Ramos (cell line): ENCODE results near the gene INKA2.

Source experiments
- in situ Hi-C: fragments of 300-500 bp; cut with MboI; formaldehyde crosslinking; loops from one replicate; pipeline ENCODE4 v1.14.3; 2022; ENCODE audit warnings: low sequenced_read_pairs; ENCODE audit not compliant: unreplicated experiment

INKA2 gene

DNA sequence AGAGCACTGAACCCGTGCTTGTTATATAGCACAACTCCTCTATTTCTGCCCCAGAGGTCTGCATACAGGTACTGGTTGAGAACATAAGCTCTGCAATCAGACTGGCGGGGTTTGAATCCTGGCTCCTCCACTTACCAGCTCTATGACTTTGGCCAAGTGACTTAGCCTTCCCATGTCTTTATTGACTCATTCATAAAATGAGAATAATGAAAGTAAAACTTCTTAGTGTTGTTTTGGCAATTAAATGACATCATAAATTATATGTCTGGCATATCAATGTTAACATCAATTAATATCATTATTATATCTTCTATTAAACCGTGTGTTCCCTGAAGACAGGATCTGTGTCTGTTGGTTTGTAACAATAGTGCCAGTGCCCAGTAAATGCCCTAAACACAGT is 4.3 kb downstream of the INKA2 start:
- in situ Hi-C loops, result no loop called here

DNA sequence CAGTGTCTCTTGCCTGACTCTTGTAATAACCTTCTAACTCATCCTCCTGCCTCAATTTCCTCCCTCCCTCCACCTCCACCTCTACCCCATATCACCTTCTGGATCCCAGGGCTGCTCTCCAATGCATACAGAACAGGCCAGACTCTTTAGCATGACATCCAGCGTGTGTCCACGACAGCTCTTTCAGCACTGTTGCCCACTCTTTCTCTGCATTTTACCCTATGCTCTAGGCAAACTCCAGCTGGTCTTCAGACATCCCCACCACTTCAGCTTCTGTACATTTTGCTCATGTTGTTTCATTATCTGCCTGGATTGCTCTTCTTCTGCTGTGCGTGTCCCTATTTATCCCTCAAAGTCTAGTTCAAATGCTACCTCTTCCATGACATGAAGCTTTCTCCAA is 4.8 kb downstream of the INKA2 start:
- in situ Hi-C loops, result no loop called here

- in situ Hi-C loops, result no loop called here
Observed at GRCh38 chr1:111733992-111734341, 5.2 kb downstream of the INKA2 start.

DNA sequence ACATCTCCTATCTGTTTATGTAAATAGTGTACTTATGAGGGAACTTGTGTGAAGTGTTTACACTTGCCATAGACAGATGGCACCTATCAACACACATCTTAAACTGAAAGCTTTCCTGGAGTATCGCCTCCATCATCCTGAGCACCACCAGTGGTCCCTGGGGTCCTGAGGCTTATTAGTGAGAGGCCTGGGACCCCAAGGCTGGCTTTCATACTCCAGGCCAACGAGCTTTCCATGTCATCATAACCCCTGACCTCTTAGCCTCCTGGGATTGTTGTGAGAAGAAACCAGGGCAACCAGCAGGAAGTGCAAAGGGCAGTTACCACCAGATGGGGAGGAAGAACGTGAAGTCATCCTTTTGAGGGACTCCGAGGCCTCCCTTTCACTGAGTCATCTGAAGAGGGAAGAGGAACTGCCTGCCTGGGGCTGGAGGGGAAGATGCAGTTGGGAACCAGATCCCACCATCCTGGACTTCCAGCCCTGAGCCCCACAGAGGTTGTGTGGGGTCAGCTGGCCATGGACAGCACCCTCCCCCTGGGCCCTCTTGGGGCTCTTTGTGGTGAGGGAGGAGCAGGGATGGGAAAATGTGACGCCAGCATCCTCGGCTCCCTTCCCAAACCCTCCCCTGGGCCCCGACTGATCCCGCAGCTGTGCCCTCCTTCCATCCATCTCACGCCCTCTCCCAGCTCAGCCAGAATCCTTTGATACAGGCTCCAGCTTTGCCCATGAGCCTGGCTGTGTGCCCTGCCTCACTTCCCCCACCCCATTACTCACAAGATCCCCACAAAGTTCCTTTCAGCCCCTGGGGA is 5.8 kb downstream of the INKA2 start:
- in situ Hi-C loops, result no loop called here

- in situ Hi-C loops, result no loop called here
Observed at GRCh38 chr1:111732718-111733117, 6.5 kb downstream of the INKA2 start.

GRCh38 chr1:111731956-111732355 is 7.2 kb downstream of the INKA2 start:
- in situ Hi-C loops, result no loop called here

DNA sequence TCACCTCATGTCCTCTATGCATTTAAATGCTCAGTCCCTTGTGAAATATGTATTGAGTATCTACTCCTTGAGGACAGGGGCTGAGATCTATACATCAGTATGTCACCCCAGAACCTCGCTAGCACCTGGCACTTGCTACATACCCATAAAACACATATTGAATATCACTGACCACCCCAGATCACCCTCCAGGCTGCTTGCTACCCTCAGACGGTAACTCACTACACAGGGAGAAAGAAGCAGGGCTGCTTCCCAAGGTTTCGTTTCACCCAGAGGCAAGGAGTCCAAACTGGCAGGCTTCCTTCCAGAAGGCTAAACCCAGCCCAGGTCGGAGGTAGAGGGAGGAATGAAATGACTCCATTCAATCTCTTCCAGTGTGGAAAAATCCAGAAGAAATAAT is 8.5 kb downstream of the INKA2 start:
- in situ Hi-C loops, result no loop called here

DNA sequence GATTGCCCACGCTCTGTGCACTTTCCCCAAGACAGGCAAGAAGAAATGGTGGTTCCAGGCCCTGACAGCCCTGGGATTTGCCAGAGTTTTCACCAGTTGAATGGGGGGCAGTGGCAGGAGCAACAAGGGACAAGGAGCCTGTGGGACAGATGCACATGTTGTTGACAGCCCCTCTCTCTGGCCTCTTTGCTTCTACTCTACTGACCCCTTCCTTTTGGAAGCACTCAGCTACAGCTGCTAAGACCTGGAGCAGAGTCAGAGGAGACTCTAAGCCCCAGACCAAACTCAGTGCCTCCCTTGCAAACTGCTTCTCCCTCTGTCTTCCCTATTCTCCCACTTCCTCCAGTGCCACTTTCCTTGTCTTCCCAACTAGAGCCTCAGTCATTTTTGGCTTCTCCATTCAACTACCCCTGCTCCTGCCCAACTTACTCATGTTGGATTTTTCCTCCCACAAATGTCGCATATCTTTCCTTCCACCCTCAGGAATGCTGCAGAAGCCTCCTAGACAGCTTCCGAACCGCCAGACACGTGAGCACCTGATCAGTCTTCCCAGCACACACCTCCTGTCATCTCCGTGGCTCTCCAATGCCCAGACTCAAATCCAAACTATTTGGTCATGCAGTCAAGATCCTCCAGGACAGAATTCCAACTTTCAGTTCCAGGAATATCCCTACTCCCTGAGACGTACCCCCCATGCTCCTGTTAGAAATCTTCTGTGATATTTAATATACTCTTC is 9.1 kb downstream of the INKA2 start:
- in situ Hi-C loops, result no loop called here

DNA sequence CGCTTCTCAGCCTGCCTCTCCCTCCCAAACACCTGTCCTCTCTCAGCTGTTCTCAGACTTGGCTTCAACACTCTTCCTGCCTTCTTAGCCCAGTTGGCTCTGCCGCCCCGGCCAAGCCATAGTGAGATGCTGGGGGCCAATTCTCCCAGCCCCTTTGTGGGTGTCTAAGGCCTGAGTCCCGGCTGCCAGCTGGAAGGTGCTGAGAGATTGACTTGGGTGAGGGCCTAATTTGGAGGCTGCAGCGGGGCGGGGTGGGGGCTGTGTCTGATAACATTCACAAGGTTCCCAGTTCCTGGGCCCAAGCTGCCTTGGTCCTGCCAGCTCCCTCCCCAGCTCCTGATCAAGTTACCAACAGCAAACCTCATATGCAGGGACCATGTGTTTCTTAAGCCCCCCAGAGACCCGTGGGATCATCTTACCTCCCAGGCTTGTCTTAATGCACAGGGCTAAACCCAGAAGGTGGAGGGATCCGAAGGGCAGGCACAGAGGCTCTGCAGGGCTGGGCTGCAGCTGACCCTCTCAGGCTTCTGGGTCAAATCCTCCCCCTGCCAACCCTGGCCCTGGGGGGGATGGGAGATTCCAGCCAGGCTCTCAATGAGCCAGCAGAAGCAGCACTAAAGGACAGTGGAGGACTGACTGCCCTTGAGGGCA is 9.8 kb downstream of the INKA2 start:
- in situ Hi-C loops, result no loop called here

DNA sequence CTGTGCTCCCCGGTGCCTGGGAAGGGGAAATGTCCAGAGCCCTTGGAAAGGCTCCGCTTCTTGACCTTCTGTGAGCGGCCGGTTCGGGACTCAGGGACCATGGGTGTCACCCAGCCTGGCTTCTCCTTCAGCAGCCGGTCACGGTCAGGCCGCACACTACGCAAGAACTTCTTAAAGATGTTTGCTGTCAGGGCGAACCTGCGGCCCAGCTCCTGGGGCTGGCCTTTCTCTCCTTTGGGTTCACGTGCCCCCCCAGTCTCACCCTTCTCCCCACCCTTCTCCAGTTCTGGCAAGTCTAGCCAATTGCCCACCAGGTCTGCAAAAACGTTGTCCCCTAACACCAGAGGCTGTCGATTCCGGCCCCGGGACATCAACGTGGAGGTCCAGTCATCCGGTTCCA is 12.1 kb downstream of the INKA2 start:
- in situ Hi-C loops, result no loop called here

DNA sequence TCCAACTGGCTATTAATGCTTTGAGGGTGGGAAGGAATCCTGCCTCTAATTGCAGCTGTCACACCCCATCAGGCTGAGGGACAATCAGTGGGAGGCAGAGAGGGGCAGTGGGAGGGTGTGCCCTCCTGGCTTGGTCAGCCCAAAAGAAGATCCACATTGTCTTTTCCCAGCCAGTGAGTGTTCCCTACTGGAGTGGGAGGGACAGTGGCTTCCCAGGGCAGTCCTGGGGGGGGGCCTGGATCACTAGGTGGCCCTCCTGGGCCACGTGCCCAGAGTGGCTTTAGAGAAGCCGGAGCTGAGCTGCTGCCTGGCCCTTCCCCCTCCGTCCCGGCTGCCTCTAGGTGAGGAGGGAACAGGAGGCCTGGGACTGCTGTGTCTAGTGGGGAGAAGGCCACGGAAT is 14.0 kb downstream of the INKA2 start:
- in situ Hi-C loops, result no loop called here

DNA sequence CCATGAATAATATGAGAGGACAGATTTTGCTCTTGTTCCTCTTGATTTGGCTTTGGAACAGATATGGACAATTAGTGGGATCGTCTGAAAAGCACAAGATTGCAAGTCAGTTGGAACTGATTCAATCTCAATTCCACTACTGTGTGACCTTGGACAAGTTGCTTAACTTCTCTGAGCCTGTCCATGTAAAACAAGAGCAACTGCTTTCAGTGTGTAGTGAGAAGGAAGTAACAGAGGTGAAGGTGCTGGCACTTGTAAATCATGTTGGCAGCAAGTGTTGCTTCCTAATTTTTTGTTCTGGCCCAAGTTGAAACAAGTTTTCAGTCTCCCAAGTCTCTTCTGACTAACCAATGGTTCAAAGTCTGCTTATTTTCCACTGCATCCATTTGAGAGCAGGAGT is 15.3 kb downstream of the INKA2 start:
- in situ Hi-C loops, result no loop called here

- in situ Hi-C loops, result no loop called here
Observed at GRCh38 chr1:111723091-111723806, 15.9 kb downstream of the INKA2 start.

DNA sequence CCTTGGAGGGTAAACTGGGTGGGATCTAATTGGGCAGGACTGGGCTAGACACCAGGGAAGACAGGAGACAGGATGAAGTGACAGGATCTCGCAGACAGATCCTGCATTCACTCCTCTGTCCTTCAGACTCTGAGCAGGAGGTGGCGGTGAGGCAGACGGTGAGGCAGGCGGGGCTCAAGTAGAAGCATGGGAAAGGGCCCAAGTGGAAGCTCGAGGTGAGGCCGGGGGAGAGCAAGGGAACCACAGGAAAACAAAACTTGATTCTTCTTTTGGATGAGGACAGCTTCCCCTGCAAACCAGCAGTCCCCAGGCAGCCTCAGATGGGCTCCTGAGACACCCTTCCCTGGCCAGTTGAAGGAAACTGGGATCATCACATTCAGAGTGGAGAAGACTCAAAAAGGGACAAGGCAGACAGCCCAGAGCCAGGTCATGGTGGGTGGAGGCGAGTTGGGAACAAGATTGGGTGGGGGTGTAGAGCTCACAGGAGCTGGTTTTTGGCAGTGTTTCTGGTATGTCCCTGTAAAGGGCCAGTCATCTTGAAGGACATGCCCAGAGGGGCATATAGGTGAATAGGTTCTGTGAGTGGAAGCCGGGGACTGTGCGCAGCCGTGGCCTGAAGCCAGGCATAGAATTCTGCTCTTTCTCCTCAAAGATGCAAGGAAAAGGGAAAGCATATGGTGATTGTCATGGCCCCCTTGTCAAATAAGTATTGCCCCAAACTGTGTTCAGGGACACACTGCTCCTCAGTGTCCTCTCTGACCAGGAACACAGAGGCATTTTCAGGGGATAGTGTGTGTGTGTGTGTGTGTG is 18.0 kb downstream of the INKA2 start:
- in situ Hi-C loops, result no loop called here

DNA sequence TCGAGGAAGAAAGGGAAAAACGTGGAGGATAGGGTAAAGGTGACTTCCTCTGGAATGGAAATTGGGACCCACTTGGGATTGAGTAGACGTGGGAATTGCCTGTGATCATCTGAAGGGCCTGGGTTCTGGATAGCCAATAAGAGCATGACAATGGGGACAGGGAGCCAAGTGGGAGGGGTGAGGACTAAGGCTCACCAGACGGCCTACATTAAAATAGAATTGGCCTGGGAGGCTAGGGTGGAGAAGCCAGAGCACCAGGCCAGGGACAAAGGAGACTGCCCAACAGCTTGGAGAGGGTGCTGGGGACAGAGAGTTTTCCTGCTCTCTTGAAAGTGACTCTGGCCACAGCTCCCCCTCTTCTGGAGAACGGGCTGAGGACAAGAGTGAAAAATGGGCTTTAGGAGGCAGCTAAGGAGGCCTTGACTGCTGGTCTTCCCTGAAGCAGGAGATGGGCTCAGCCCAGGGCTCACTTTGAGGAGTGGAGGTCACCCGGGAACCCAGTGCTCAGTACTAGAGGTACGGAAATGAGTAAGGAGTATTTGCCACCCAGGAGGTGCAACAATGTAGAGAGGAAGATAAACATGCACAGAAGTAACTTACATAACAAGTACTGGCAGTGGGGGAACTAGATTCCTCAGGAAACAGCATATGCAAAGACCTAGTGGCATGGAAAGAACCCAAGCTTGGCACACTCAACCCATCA is 18.8 kb downstream of the INKA2 start:
- in situ Hi-C loops, result no loop called here

DNA sequence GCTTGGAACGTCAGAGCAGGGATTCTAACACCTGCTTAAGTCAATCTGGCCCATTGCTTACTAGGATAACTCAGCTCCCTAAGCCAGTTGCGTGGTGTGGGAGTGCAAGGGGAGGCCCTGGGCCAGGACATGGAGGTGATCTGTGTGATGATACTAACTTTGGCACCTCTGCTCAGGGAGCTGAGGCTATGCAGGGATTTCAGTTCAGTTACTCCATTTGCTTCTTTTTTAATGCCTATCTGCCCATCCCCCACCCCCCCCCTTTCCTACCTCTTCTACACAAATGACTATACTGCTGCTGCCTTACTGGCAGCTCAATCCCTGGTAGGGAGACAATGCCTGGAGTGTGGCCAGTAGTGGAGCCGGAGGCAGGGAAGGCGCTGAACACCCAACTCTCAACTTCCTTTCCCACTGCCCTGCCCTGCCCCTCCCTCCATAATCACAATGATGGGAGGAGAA is 19.5 kb downstream of the INKA2 start:
- in situ Hi-C loops, result no loop called here

DNA sequence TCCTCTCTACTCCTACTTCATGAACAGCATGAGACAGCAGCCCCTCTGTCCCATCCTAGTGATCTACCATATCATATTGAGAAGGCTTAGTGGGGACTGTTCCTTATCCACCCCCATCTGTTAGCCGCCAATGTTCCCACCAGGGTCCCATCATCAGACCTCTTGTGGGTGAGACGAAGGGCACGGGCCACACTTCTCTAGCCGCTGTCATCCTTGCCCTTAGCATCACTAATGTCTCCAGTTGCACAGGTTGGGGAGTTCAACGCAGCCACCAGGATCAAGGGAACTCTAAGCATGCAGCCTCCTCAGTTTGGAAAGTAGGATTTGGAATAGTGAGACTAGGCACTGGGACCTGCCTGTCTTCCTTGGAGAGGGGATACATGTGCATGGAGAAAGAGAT is 20.1 kb downstream of the INKA2 start:
- in situ Hi-C loops, result no loop called here

GRCh38 chr1:111717450-111717849 is 21.7 kb downstream of the INKA2 start:
- in situ Hi-C loops, result no loop called here

DNA sequence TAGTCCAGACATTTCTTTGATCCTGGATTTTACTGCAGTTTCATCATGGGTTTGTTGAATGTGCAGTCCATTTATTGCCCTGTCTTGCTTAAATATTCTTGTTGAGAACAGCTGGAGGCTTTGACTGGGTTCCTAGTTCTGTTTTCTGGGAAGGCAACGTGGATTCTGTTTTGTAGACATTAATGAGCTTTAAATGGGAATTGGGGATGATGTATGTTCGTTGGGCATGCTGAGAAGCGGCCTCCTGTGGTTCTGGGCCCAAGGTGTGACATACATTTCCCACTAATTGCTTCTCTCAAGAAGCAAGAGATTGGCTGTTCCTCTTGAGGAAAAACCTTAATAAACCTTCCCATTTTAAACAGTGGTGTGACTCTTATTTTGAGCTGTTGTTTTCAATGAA is 22.9 kb downstream of the INKA2 start:
- in situ Hi-C loops, result no loop called here
